Esophagus squamous epithelium (tissue), 4 donors: ENCODE data around the gene TMCC2.

Experiments
- POLR2A ChIP-seq, 4 donors: fragments of 450-650 bp; IDR thresholded peaks; one replicate each; pipeline ENCODE4 v1.6.1; 2017; ENCODE audit warnings: antibody characterized with exemption in 4 of 4, mild to moderate bottlenecking in 4 of 4, moderate library complexity in 3 of 4
- TF ChIP-seq, protein P1 (sequence below), 6 experiments: fragments of 450-650 bp in 4 of 6; fragments of 200-600 bp in 2 of 6; sonication (generic) in 2 of 6; IDR thresholded peaks; one replicate each; pipeline ENCODE4 v1.5.1; 2016 to 2019; ENCODE audit warnings: antibody characterized with exemption in 6 of 6, mild to moderate bottlenecking in 4 of 6, moderate library complexity in 4 of 6

DNA sequence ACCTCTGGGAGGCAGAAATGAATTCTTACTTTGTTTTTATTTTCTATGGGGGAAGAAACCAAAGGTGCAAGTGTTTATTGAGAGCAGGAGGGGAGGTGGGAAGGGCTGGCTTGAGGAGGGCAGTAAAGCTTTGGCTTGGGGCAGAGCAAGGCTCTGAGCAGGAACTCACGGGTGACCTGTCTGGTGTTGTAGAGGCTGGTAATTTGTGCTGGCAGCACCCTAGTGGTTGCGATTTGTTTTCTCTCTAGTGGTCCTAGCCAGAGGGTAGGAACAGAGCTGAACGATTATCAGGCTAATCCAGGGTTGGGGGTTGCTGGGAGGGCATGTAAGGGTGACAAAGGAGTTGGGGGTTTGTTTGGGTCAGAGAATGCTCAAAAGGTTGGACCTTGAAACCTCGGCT lies 16.6 kb downstream of the TMCC2 start:
- TF ChIP-seq, protein P1, sequence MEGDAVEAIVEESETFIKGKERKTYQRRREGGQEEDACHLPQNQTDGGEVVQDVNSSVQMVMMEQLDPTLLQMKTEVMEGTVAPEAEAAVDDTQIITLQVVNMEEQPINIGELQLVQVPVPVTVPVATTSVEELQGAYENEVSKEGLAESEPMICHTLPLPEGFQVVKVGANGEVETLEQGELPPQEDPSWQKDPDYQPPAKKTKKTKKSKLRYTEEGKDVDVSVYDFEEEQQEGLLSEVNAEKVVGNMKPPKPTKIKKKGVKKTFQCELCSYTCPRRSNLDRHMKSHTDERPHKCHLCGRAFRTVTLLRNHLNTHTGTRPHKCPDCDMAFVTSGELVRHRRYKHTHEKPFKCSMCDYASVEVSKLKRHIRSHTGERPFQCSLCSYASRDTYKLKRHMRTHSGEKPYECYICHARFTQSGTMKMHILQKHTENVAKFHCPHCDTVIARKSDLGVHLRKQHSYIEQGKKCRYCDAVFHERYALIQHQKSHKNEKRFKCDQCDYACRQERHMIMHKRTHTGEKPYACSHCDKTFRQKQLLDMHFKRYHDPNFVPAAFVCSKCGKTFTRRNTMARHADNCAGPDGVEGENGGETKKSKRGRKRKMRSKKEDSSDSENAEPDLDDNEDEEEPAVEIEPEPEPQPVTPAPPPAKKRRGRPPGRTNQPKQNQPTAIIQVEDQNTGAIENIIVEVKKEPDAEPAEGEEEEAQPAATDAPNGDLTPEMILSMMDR (IDR thresholded peaks at IDR 0.05): no peak
- TF ChIP-seq POLR2A (IDR thresholded peaks at IDR 0.05): no peak
